ENCODE results near the gene CFAP43. TPM values are rescaled to one million over a fixed set of nuclear protein-coding genes. Genes with fewer than 3 reads are reported as not detected.

CFAP43 gene
- total and polyA plus RNA-seq, 10 of the 15 experiments (the other 5 are each of a cell fraction or from before 2014, with no cell fraction given): 0.06 to 0.14 (median 0.10) TPM; not detected in 5

DNA sequence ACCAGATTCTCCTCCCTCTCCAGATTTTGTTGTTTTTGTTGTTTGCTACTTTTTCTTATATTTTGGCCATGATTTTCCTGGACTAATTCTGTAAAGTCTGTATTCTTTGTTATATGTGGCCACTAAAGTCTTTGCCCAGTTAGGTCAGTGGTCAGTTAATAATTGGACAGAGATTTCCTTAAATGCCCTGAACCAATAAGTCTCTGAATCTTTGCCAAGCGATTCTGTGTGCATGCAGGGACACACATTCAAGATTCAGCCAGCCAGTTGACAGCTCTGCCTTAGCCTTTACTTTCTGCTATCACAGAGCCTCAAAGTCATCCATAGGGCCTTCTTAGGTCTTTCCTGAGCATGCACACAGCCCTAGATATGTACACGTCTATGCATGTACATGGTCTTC lies 135.5 kb downstream of the CFAP43 start (continued):
- TF ChIP-seq ASH2L (IDR thresholded peaks at IDR 0.05; ENCODE audit: borderline replicate concordance, low read depth): no peak
- TF ChIP-seq SRF (IDR thresholded peaks at IDR 0.05; ENCODE audit: low read depth in 2 of 2, low read length in 2 of 2): no peak
- TF ChIP-seq KDM1A (IDR thresholded peaks at IDR 0.05; ENCODE audit: borderline replicate concordance): no peak

DNA sequence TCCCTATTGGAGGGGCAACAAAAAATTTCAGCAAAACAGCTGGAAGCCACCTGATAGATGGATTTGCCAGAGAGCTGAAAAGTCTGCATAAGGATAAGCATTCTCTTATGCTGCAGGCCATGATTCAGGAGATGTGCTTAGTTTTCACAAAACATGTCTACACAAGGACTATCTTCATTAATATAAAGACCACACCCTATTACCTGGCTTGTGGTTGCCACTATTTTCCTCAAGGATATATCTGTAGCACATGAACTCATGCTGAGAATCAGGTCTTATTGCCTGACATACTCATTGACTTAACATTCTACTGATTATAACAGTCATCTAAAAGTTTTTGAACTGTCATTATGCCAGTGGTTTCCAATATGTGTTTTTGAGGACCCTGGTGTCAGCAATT lies 139.4 kb downstream of the CFAP43 start:
- POLR2A ChIA-PET: no interaction called here
- H3K36me3 ChIP-seq (ENCODE audit: control insufficient read depth in 2 of 2, insufficient read depth in 2 of 2, low read length in 1 of 2): no peaks in the 10 kb centered on the region
- H3K79me2 ChIP-seq (ENCODE audit: control insufficient read depth, insufficient read depth, low read length): no peaks in the 10 kb centered on the region
- DNase-seq (ENCODE audit: low read depth, low spot score) (no peak), ATAC-seq (no peak), FAIRE-seq (no peak)
- in situ Hi-C loops (cut with MboI) (no loop called here), intact Hi-C loops (cut with micrococcal nuclease; ENCODE audit: unreplicated experiment) (no loop called here)
- no peak overlapping the region for H3K4me3 ChIP-seq
- no peak overlapping the region for H3K27ac ChIP-seq (ENCODE audit: control insufficient read depth, insufficient read depth)
- H3K4me1 ChIP-seq (ENCODE audit: control insufficient read depth, insufficient read depth, low read length): no peaks in the 10 kb centered on the region
- CTCF ChIA-PET: no interaction called here
- no peak overlapping the region for H2AFZ ChIP-seq (ENCODE audit: control insufficient read depth, low read depth, low read length)
- no peaks in the 10 kb centered on the region for H3K27me3 ChIP-seq (replicated peaks in 1 of 2; ENCODE audit: control insufficient read depth in 2 of 2, insufficient read depth in 2 of 2, low read length in 1 of 2)
- no peak overlapping the region for H3K9ac ChIP-seq (ENCODE audit: control insufficient read depth, insufficient read depth, low read length)
- no peak overlapping the region for H3K4me2 ChIP-seq (ENCODE audit: control insufficient read depth, insufficient read depth)
- no peak for TF ChIP-seq BCLAF1 (IDR thresholded peaks at IDR 0.05)
- TF ChIP-seq BMI1 (IDR thresholded peaks at IDR 0.05; ENCODE audit: borderline replicate concordance): no peak
- no peak for TF ChIP-seq SP1 (IDR thresholded peaks at IDR 0.05; ENCODE audit: low read depth, low read length)
- TF ChIP-seq BACH1 (IDR thresholded peaks at IDR 0.05; ENCODE audit: borderline replicate concordance): no peak
- no peak for TF ChIP-seq TARDBP (IDR thresholded peaks at IDR 0.05; ENCODE audit: borderline replicate concordance)
- TF ChIP-seq, protein P1, sequence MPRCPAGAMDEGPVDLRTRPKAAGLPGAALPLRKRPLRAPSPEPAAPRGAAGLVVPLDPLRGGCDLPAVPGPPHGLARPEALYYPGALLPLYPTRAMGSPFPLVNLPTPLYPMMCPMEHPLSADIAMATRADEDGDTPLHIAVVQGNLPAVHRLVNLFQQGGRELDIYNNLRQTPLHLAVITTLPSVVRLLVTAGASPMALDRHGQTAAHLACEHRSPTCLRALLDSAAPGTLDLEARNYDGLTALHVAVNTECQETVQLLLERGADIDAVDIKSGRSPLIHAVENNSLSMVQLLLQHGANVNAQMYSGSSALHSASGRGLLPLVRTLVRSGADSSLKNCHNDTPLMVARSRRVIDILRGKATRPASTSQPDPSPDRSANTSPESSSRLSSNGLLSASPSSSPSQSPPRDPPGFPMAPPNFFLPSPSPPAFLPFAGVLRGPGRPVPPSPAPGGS (IDR thresholded peaks at IDR 0.05; ENCODE audit: borderline replicate concordance, insufficient read depth, low read depth, low read length, poor library complexity, severe bottlenecking): no peak
- H3K9me3 ChIP-seq (replicated peaks; ENCODE audit: control insufficient read depth, insufficient read depth, low read length): no peaks in the 10 kb centered on the region; the same call in 1 of the 3 replicates
- BruUV-seq (replicated peaks): no TSS peak
- H4K20me1 ChIP-seq (ENCODE audit: control insufficient read depth, insufficient read depth): no peaks in the 10 kb centered on the region
- RAD21 ChIA-PET (ENCODE audit: unreplicated experiment): no interaction called here
- SMC1A ChIA-PET (ENCODE audit: uncharacterized antibody, unreplicated experiment): interaction anchor here (0.6 to 2.0 kb wide), 2 partner anchors 11 to 29 kb away, joined by 3 to 4 read pairs; partner anchors contain the start of gene SFR1

Measured in GM12878 (cell line).